GM10266 (cell line): ENCODE data around the gene CEACAM6.
"Not testable (repeated sequence)": the region's sequence is repeated elsewhere in the genome, so short reads cannot be mapped to it uniquely, and the experiment has no call there.

Experiments used
- DNase-seq: peaks from one replicate; pipeline ENCODE4 v3.0.0; 2012; ENCODE audit errors: extremely low spot score
- TF ChIP-seq, protein P1 (sequence below): IDR thresholded peaks from 2 replicates; pipeline ENCODE4 v1.5.1; 2012; ENCODE audit warnings: mild to moderate bottlenecking, low read depth; ENCODE audit not compliant: control insufficient read depth, insufficient read depth; ENCODE audit errors: missing control alignments

CEACAM6 gene

DNA sequence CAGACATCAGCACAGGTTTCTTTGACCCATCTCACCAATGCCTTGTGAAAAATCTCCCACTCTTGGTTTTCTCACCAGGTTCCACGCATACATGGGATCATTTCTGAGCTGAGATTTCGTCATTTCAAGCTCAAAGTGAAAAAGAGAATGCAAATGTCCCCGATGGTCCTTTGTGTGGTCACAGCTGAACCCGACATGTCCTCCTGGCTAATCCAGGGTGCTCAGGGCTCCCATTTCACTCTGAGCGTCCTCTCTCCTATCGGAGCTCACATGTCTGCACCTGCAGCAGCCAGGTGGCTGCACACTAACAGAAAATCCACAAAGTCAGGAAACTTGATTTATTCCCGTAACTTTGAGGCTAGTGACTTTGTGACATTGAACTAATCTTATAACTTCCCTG lies 31.7 kb downstream of the CEACAM6 start:
- TF ChIP-seq, protein P1, sequence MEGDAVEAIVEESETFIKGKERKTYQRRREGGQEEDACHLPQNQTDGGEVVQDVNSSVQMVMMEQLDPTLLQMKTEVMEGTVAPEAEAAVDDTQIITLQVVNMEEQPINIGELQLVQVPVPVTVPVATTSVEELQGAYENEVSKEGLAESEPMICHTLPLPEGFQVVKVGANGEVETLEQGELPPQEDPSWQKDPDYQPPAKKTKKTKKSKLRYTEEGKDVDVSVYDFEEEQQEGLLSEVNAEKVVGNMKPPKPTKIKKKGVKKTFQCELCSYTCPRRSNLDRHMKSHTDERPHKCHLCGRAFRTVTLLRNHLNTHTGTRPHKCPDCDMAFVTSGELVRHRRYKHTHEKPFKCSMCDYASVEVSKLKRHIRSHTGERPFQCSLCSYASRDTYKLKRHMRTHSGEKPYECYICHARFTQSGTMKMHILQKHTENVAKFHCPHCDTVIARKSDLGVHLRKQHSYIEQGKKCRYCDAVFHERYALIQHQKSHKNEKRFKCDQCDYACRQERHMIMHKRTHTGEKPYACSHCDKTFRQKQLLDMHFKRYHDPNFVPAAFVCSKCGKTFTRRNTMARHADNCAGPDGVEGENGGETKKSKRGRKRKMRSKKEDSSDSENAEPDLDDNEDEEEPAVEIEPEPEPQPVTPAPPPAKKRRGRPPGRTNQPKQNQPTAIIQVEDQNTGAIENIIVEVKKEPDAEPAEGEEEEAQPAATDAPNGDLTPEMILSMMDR: no peak
- no peak for DNase-seq

DNA sequence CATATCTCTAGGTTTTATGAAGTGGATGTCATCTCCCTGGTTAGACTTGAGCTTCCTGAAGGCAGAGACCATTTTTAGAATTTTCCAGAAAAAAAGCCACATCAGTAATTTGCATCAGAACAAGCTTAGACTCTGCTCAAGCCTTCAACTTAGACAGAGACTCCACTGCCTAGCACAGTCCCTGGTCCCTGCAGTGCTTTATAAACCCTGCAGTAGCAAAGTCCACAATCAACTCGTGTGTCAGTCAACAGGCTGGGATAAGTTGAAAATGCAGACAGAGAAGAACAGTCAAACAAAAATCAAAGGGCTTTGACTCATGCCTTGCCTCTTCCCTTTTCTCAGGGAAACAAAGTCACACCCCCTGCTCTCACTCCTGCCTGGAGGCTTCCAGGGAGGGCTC lies 33.2 kb downstream of the CEACAM6 start:
- not testable (repeated sequence) for DNase-seq

DNA sequence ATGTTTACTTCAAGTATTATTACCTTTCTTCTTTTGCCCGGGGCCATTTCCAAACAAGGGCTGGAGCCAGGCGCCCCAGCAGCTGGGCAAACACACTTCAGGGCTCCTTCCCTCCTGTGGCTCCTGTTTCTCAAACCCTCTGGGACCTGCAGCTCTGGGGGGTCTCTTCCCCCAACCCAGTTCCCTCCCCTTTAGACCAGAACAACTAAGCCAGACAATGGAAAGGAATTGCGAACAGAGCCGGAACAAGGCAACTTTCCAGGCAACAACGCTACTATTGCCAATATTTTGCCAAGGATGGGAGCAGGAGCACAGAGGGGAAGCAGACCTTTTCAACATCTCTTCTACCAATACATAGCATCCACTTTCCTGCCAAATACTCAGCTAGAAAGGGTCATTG lies 33.7 kb downstream of the CEACAM6 start:
- DNase-seq: not testable (repeated sequence)

DNA sequence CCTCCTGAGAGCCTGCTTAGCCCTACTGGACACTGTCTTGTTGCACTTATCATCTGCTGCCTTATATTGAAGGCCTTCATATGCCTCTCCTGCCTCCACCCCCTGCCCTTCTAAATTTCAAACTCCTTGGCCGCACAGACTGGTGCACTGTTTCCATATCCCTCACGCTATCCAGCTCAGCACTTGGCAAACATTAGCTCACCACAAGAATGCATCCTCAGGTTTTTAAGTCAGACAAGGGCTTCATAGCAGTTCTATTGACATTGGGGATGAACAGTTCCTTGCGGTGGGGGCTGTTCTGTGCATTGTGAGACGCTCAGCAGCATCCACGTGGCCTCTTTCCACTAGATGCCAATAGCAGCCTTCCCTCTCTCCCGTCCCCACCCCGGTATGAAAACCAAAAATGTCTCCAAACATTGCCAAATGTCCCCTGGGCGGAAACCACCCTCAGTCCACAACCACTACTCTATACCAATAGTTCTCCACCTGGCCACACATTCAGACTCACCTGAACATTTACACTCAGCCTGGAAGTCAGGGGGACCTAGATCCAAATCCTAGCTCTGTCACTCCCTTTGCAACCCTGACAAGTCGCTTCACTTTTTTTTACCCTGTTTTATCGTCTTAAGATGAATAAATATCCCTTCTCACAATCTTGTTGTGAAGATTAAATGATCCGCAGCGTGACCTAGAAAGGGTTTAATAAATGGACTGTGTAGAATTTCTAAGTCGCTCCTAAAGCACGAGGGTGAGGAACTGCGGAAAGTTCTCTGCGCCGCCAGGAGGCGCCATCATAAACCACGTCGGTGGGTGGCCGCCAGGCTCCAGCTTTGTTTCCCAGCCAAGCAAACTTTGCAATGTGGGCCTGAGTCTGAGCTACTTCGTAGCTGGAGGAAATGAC lies 37.4 kb downstream of the CEACAM6 start:
- TF ChIP-seq, protein P1: peak; percentile 72
- DNase-seq: peak; percentile 46

DNA sequence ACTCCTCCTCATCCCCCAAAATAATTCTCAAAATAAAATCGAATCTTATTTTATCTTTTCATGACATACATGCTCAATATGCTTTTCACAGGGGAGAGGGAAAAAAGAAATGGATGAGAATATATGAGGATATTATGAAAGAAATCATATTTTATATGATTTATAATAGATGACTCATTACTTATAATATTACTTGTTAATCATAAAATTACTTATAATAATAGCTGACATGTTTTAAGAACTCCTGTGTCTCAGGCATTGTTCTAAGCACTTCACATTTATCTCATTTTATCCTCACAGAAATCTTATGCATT lies 38.0 kb downstream of the CEACAM6 start:
- no peak for DNase-seq
- TF ChIP-seq, protein P1: no peak

DNA sequence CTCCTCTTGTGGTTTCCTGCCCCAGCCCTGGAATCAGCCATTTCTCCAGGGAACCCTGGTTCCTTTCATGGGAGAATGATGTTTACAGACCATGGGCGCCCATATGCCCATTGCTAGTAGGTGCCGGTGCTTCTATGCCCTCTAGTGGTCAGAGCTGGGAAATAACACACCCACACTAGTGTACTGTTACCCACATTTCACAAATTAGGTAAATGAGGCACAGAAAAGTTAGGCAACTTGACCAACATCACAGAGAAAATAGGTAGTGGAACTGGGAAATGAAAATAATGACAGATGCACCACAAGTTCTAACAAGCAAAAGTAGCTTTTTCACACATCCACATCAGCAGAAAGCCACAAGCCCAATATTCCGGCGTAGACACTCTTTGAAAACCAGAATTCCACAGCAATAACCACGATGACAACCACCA lies 39.7 kb downstream of the CEACAM6 start:
- DNase-seq: no peak
- TF ChIP-seq, protein P1: peak; percentile 80

DNA sequence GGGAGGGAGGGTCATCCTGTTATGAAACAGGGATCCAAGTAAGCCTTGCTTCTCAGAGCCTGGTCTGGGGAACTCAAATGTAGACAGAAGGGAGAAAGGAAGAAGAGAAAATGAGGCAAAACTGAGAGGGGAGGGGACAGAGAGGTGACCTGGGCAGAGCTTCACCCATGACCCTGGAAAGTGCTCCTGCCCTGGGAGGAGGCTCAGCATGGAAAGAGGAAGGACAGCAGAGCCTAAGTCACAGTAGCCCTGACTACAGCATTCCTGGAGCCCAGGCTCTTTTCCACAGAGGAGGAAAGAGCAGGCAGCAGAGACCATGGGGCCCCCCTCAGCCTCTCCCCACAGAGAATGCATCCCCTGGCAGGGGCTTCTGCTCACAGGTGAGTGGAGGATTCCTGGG lies 41.0 kb downstream of the CEACAM6 start, which contains the start of gene CEACAM3:
CEACAM3 (plus strand) TSS at position 226 of the 400 bp plus-strand sequence; CDS start at position 317, 91 bp downstream.
- DNase-seq: no peak
- TF ChIP-seq, protein P1: no peak

DNA sequence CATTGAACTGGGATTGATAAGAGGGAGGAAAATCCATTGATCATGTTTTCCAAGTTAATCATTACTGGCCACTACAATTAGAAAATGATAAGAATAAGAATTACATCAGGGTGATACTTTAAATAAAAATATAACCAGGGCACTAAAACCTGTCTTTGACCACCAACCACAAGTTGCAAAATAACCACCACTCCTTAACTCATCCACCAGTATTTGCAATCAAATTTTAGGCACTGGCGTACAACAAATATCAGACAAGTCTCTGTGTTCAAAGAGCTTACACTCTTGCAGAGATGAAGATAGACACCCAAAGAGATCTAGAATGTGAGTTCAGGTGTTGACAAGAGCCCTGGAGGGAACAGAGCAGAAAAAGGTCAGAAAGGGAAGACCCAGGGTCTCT lies 41.6 kb downstream of the CEACAM6 start:
- no peak for DNase-seq
- TF ChIP-seq, protein P1: no peak
